ENCODE results near the gene PLA2G5. TPM values are rescaled to one million over a fixed set of nuclear protein-coding genes. Genes with fewer than 3 reads are reported as not detected.

Gene PLA2G5, protein sequence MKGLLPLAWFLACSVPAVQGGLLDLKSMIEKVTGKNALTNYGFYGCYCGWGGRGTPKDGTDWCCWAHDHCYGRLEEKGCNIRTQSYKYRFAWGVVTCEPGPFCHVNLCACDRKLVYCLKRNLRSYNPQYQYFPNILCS
- total RNA-seq = 0.63 and 1.4 TPM in 2 replicates

GRCh38 chr1:20069874-20070273, at the start of gene PLA2G5:
PLA2G5 (plus strand) TSS chr1:20070194; CDS start chr1:20084831, 14,637 bp downstream.

GRCh38 chr1:20119347-20119746, 49.4 kb downstream of the PLA2G5 start, which contains the start of gene PLA2G2D:
PLA2G2D (minus strand) TSS chr1:20119536; CDS start chr1:20119498, 38 bp downstream.

GRCh38 chr1:20138961-20139550, 69.1 kb downstream of the PLA2G5 start, which contains the start of gene PLA2G2F:
PLA2G2F (plus strand) TSS chr1:20139323; CDS start chr1:20139428, 105 bp downstream.

Other genes starting within 250 kb of the PLA2G5 start
- gene OTUD3, start 187.8 kb upstream of the PLA2G5 start, total RNA-seq = 6.2 and 6.7 TPM in 2 replicates
- not detected in 2 replicates for gene PLA2G2E, start 146.6 kb upstream of the PLA2G5 start, total RNA-seq
- not detected in 2 replicates for gene PLA2G2A, start 90.6 kb upstream of the PLA2G5 start, total RNA-seq
- gene PLA2G2D, start 49.3 kb downstream of the PLA2G5 start, total RNA-seq = not detected in 2 replicates
- not detected in 2 replicates for gene PLA2G2F, start 69.1 kb downstream of the PLA2G5 start, total RNA-seq
- under 0.01 TPM in 1 of 2 replicates, not detected in the other for gene UBXN10, start 115.9 kb downstream of the PLA2G5 start, total RNA-seq
- gene PLA2G2C, start 116.3 kb downstream of the PLA2G5 start, total RNA-seq = not detected in 2 replicates
- gene VWA5B1, start 220.7 kb downstream of the PLA2G5 start, total RNA-seq = not detected in 2 replicates

All from endothelial cell of coronary artery (primary cell).